Spleen (tissue), 11 donors: ENCODE measurements around the gene VPS26B. TPM values are rescaled to one million over a fixed set of nuclear protein-coding genes. Genes with fewer than 3 reads are reported as not detected.

Experiments
- DNase-seq: peaks from one replicate; pipeline ENCODE4 v3.0.0-alpha.2; 2020
- H3K27ac ChIP-seq, 8 donors: fragments of 200-600 bp; sonication (generic) in 7 of 8; 1 replicate in 4 of 8; 2 replicates in 4 of 8; pipeline versions ENCODE4 v1.5.0 to v1.8.0; 2016 to 2021; ENCODE audit warnings: inconsistent platforms in 4 of 8, mild to moderate bottlenecking in 4 of 8, moderate library complexity in 1 of 8
- H3K27me3 ChIP-seq, 7 donors: fragments of 200-600 bp; sonication (generic) in 6 of 7; replicated peaks in 1 of 7; 1 replicate in 4 of 7; 2 replicates in 3 of 7; pipeline versions ENCODE4 v1.5.0 to v1.8.0; 2016 to 2021; ENCODE audit warnings: inconsistent platforms in 3 of 7, mild to moderate bottlenecking in 1 of 7
- H3K36me3 ChIP-seq, 6 donors: fragments of 200-600 bp; sonication (generic) in 5 of 6; 1 replicate in 4 of 6; 2 replicates in 2 of 6; pipeline versions ENCODE4 v1.5.0 to v1.8.0; 2016 to 2021; ENCODE audit warnings: inconsistent platforms in 2 of 6
- H3K4me1 ChIP-seq, 6 donors: fragments of 200-600 bp; sonication (generic) in 5 of 6; 1 replicate in 3 of 6; 2 replicates in 3 of 6; pipeline versions ENCODE4 v1.5.0 to v1.8.0; 2016 to 2021; ENCODE audit warnings: inconsistent platforms in 3 of 6
- H3K4me3 ChIP-seq, 8 donors: fragments of 200-600 bp; sonication (generic) in 7 of 8; 1 replicate in 4 of 8; 2 replicates in 4 of 8; pipeline versions ENCODE4 v1.5.0 to v1.8.0; 2016 to 2021; ENCODE audit warnings: inconsistent platforms in 4 of 8, mild to moderate bottlenecking in 4 of 8, moderate library complexity in 2 of 8
- H3K9me3 ChIP-seq, 8 donors: fragments of 200-600 bp; sonication (generic) in 7 of 8; 1 replicate in 4 of 8; 2 replicates in 4 of 8; pipeline versions ENCODE4 v1.5.0 to v1.8.0; 2016 to 2021; ENCODE audit warnings: inconsistent platforms in 4 of 8
- CTCF ChIP-seq, 11 experiments: fragments of 200-600 bp in 7 of 11; fragments of 450-650 bp in 4 of 11; sonication (generic) in 4 of 11; IDR thresholded peaks in 8 of 11; conservative IDR thresholded peaks in 3 of 11; 1 replicate in 7 of 11; 2 replicates in 4 of 11; pipeline versions ENCODE4 v1.4.0 to v1.8.0; 2016 to 2021; ENCODE audit warnings: antibody characterized with exemption in 11 of 11, inconsistent platforms in 4 of 11, mild to moderate bottlenecking in 1 of 11
- POLR2A ChIP-seq, 3 donors: fragments of 450-650 bp; IDR thresholded peaks; one replicate each; pipeline ENCODE4 v1.5.1; 2017; ENCODE audit warnings: antibody characterized with exemption in 3 of 3, mild to moderate bottlenecking in 1 of 3
- POLR2AphosphoS5 ChIP-seq, 3 donors: sonication (generic); formaldehyde crosslinking; IDR thresholded peaks; one replicate each; pipeline ENCODE4 v1.5.1; 2017; ENCODE audit warnings: antibody characterized with exemption in 3 of 3
- WGBS, 5 donors: extraction: QIAGEN DNeasy Blood & Tissue Kit in 3 of 5; methylation state at CpG; one replicate each; pipeline versions ENCODE4 v1.1.5 to v1.1.7; 2013 to 2018; 5-methylcytosine and 5-hydroxymethylcytosine counted together
- intact Hi-C: fragments of 100-400 bp; cut with DNase I; formaldehyde crosslinking; loops from one replicate; pipeline ENCODE4 v1.15.0; 2023; ENCODE audit warnings: low total_unique reads
- polyA plus RNA-seq, 3 donors: library from polyadenylated mRNA; stranded (reverse); fragments of 200-250 nt; gene quantifications; one replicate each; pipeline ENCODE4 v1.2.1, GENCODE V29; 2013
- total RNA-seq, 7 donors: library from RNA; depleted of rRNA in 3 of 7; stranded (reverse); fragments of >200 nt in 3 of 7; fragmentation: NEBNext Ultra II Directional in 4 of 7; extraction: Animal tissue kit (Norgen Biotek cat#: 25700) in 4 of 7; gene quantifications; one replicate each; pipeline versions ENCODE4 v1.1.0 to v1.2.1, GENCODE V29; 2016 to 2021
- donor health status: healthy with polysubstance abuse.
- donor health status: DM: no; HTN: no; CAD: no; lungs with moderate emphysema.
- donor health status: DM: no; HTN: no; CAD: no.
- donor health status: Bipolar disorder and iron deficiency.
- donor health status: healthy.
- donor health status: DM: no; HTN: no; CAD: no.
- donor health status: DM: yes; HTN: yes; CAD: no.

Gene VPS26B
- total and polyA plus RNA-seq, 10 donors: 9.7 to 48.9 (median 38.9) TPM

GRCh38 chr11:134264966-134265764, 40.7 kb downstream of the VPS26B start:
- H3K27me3 ChIP-seq: peaks cover 0 to 9% (median 0%) of the 10 kb centered on the region in 7 donors
- H3K36me3 ChIP-seq: peaks cover 0 to 53% (median 41%) of the 10 kb centered on the region in 6 donors
- H3K27ac ChIP-seq: no peak overlapping the region
- intact Hi-C loops: no loop called here
- WGBS, 5 donors: 88 to 94% (median 93%) methylated on average over 7 of the region's 7 CpGs
- no peak for DNase-seq
- H3K4me1 ChIP-seq: peaks cover 0 to 27% (median 0%) of the 10 kb centered on the region in 6 donors
- no peaks in the 10 kb centered on the region for H3K9me3 ChIP-seq
- TF ChIP-seq POLR2A (IDR thresholded peaks at IDR 0.05) (no peak), POLR2AphosphoS5 (IDR thresholded peaks at IDR 0.05) (no peak), CTCF (IDR thresholded peaks at IDR 0.05 in 8 of 11, conservative IDR thresholded peaks at IDR 0.05 in 3 of 11) (no peak)
- no peak overlapping the region for H3K4me3 ChIP-seq

- DNase-seq: no peak
- H3K4me1 ChIP-seq: peaks cover 0 to 25% (median 0%) of the 10 kb centered on the region in 6 donors
- H3K4me3 ChIP-seq: no peak overlapping the region
- no peak overlapping the region for H3K27ac ChIP-seq
- H3K36me3 ChIP-seq: peaks cover 0 to 40% (median 30%) of the 10 kb centered on the region in 6 donors
- peaks cover 0 to 22% (median 7%) of the 10 kb centered on the region in 7 donors for H3K27me3 ChIP-seq
- intact Hi-C loops: no loop called here
- H3K9me3 ChIP-seq: no peaks in the 10 kb centered on the region
- no peak for TF ChIP-seq POLR2AphosphoS5 (IDR thresholded peaks at IDR 0.05)
- no peak for TF ChIP-seq POLR2A (IDR thresholded peaks at IDR 0.05)
- TF ChIP-seq CTCF (IDR thresholded peaks at IDR 0.05 in 8 of 11, conservative IDR thresholded peaks at IDR 0.05 in 3 of 11): no peak
- WGBS, 5 donors: 70 to 80% (median 76%) methylated on average over 5 of the region's 5 CpGs
Measured at GRCh38 chr11:134266440-134266839, 42.0 kb downstream of the VPS26B start.

GRCh38 chr11:134266841-134267251, 42.4 kb downstream of the VPS26B start:
- Histone ChIP-seq H3K9me3 (no peaks in the 10 kb centered on the region), H3K4me3 (no peak overlapping the region), H3K36me3 (peaks cover 0 to 36% (median 26%) of the 10 kb centered on the region in 6 donors), H3K27ac (no peak overlapping the region), H3K4me1 (peaks cover 0 to 25% (median 0%) of the 10 kb centered on the region in 6 donors), H3K27me3 (peaks cover 0 to 26% (median 11%) of the 10 kb centered on the region in 7 donors)
- no peak for DNase-seq
- TF ChIP-seq POLR2AphosphoS5 (IDR thresholded peaks at IDR 0.05): no peak
- no peak for TF ChIP-seq CTCF (IDR thresholded peaks at IDR 0.05 in 8 of 11, conservative IDR thresholded peaks at IDR 0.05 in 3 of 11)
- no peak for TF ChIP-seq POLR2A (IDR thresholded peaks at IDR 0.05)
- WGBS, 5 donors: 35 to 65% (median 44%) methylated on average over 3 of the region's 3 CpGs
- intact Hi-C loops: no loop called here

- H3K27me3 ChIP-seq: peaks cover 0 to 32% (median 17%) of the 10 kb centered on the region in 7 donors
- no peak for DNase-seq
- whole genome bisulfite sequencing, 5 donors: 75 to 93% (median 92%) methylated on average over 5 of the region's 5 CpGs
- H3K4me1 ChIP-seq: peaks cover 0 to 25% (median 0%) of the 10 kb centered on the region in 6 donors
- no peak overlapping the region for H3K4me3 ChIP-seq
- intact Hi-C loops: no loop called here
- no peak overlapping the region for H3K27ac ChIP-seq
- H3K9me3 ChIP-seq: no peaks in the 10 kb centered on the region
- TF ChIP-seq POLR2AphosphoS5 (IDR thresholded peaks at IDR 0.05) (no peak), CTCF (IDR thresholded peaks at IDR 0.05 in 8 of 11, conservative IDR thresholded peaks at IDR 0.05 in 3 of 11) (no peak)
- H3K36me3 ChIP-seq: peaks cover 0 to 30% (median 21%) of the 10 kb centered on the region in 6 donors
Measured at GRCh38 chr11:134267461-134267860, 43.0 kb downstream of the VPS26B start.
